Fibroblast of skin of right quadriceps (primary cell): Measurements from ENCODE around the gene VAMP4.
"Not testable (repeated sequence)": the region's sequence is repeated elsewhere in the genome, so short reads cannot be mapped to it uniquely, and the experiment has no call there.

ENCODE experiments used
- DNase-seq: peaks from one replicate; pipeline ENCODE4 v3.0.0-alpha.2; 2013

VAMP4 gene

GRCh38 chr1:171693541-171693940 lies 48.3 kb downstream of the VAMP4 start:
- DNase-seq = not testable (repeated sequence)

GRCh38 chr1:171683870-171684269 lies 58.0 kb downstream of the VAMP4 start:
- no peak for DNase-seq

GRCh38 chr1:171680339-171680738 lies 61.5 kb downstream of the VAMP4 start:
- DNase-seq = no peak

- no peak for DNase-seq
Observed at GRCh38 chr1:171676823-171677222, 65.0 kb downstream of the VAMP4 start.

- no peak for DNase-seq
Observed at GRCh38 chr1:171674431-171675405, 67.1 kb downstream of the VAMP4 start.

GRCh38 chr1:171670739-171671138 lies 71.1 kb downstream of the VAMP4 start:
- DNase-seq = no peak

- no peak for DNase-seq
Observed at GRCh38 chr1:171668372-171668771, 73.5 kb downstream of the VAMP4 start.

- DNase-seq = no peak
Observed at GRCh38 chr1:171666114-171666769, 75.6 kb downstream of the VAMP4 start.

GRCh38 chr1:171664976-171665375 lies 76.9 kb downstream of the VAMP4 start:
- DNase-seq = no peak

- DNase-seq = no peak
Observed at GRCh38 chr1:171663854-171664575, 77.8 kb downstream of the VAMP4 start.

- DNase-seq = no peak
Observed at GRCh38 chr1:171663036-171663853, 78.6 kb downstream of the VAMP4 start.

GRCh38 chr1:171661076-171661650 lies 80.7 kb downstream of the VAMP4 start:
- DNase-seq = no peak

- not testable (repeated sequence) for DNase-seq
Observed at GRCh38 chr1:171656206-171656605, 85.7 kb downstream of the VAMP4 start.

- DNase-seq = no peak
Observed at GRCh38 chr1:171655746-171656116, 86.1 kb downstream of the VAMP4 start.

- DNase-seq = peak; percentile 62
Observed at GRCh38 chr1:171654942-171655745, 86.7 kb downstream of the VAMP4 start.

- DNase-seq = peak; percentile 37
Observed at GRCh38 chr1:171654201-171654941, 87.5 kb downstream of the VAMP4 start.

GRCh38 chr1:171653796-171654195 lies 88.1 kb downstream of the VAMP4 start:
- DNase-seq = no peak

- no peak for DNase-seq
Observed at GRCh38 chr1:171652234-171652822, 89.5 kb downstream of the VAMP4 start, which contains the start of gene MYOC. Gene MYOC, minus strand, starts transcription at chr1:171652688. Its CDS starts 77 bp downstream, at chr1:171652611.
